HepG2 (cell line): ENCODE data around the gene FBXO11. TPM values are rescaled to one million over a fixed set of nuclear protein-coding genes. Genes with fewer than 3 reads are reported as not detected.
A peak's percentile ranks its signal among the peaks of the same experiment; 100 is the strongest.

Source experiments
- GLI4 ChIP-seq: sonication (generic); formaldehyde crosslinking; IDR thresholded peaks from 2 replicates; pipeline ENCODE4 v1.5.1; 2020; ENCODE audit warnings: missing genetic modification reagents, mild to moderate bottlenecking, moderate library complexity, borderline replicate concordance
- HNRNPLL ChIP-seq: fragments of 200-400 bp; formaldehyde crosslinking; IDR thresholded peaks from 2 replicates; pipeline ENCODE4 v1.6.1; 2017; ENCODE audit warnings: mild to moderate bottlenecking, low read depth, low read length; ENCODE audit not compliant: poor library complexity, severe bottlenecking
- IKZF4 ChIP-seq: sonication (generic); formaldehyde crosslinking; IDR thresholded peaks from 2 replicates; pipeline ENCODE4 v1.5.1; 2020; ENCODE audit warnings: borderline replicate concordance, mild to moderate bottlenecking, low read depth, missing genetic modification reagents; ENCODE audit errors: not compliant biosample characterization
- KDM2A ChIP-seq: sonication (generic); formaldehyde crosslinking; IDR thresholded peaks from 2 replicates; pipeline ENCODE4 v1.4.0; 2020; ENCODE audit warnings: low read depth, missing genetic modification reagents, borderline replicate concordance
- KDM3A ChIP-seq: IDR thresholded peaks from 2 replicates; pipeline ENCODE4 v1.6.1; 2018; ENCODE audit warnings: low read depth, missing compliant biosample characterization
- KDM4B ChIP-seq: sonication (generic); formaldehyde crosslinking; IDR thresholded peaks from 2 replicates; pipeline ENCODE4 v1.4.0; 2020; ENCODE audit warnings: missing genetic modification reagents
- NFKBIZ ChIP-seq: IDR thresholded peaks from 2 replicates; pipeline ENCODE4 v1.6.1; 2018; ENCODE audit warnings: missing genetic modification reagents, missing compliant biosample characterization
- TARDBP ChIP-seq: sonication (generic); formaldehyde crosslinking; IDR thresholded peaks from 2 replicates; pipeline ENCODE4 v1.8.0; 2022; ENCODE audit warnings: mild to moderate bottlenecking, missing genetic modification reagents
- TRIM24 ChIP-seq: sonication (generic); formaldehyde crosslinking; IDR thresholded peaks from 2 replicates; pipeline ENCODE4 v1.8.0; 2022; ENCODE audit warnings: mild to moderate bottlenecking, missing genetic modification reagents
- ZBTB20 ChIP-seq: sonication (generic); formaldehyde crosslinking; IDR thresholded peaks from 2 replicates; pipeline ENCODE4 v1.8.1; 2023; ENCODE audit warnings: missing genetic modification reagents, low read depth, mild to moderate bottlenecking, borderline replicate concordance
- ZBTB40 ChIP-seq, 2 experiments: fragments of 450-650 bp in 1 of 2; sonication (generic) in 1 of 2; formaldehyde crosslinking in 1 of 2; IDR thresholded peaks; 2 replicates each; pipeline versions ENCODE4 v1.6.1 to v1.8.0; 2016 to 2022; ENCODE audit warnings: antibody characterized with exemption in 1 of 2, mild to moderate bottlenecking in 1 of 2, missing genetic modification reagents in 1 of 2
- ZNF274 ChIP-seq: sonication (generic); formaldehyde crosslinking; IDR thresholded peaks from 2 replicates; pipeline ENCODE4 v1.5.1; 2020; ENCODE audit warnings: mild to moderate bottlenecking, missing genetic modification reagents
- ZNF616 ChIP-seq: sonication (generic); formaldehyde crosslinking; IDR thresholded peaks from 2 replicates; pipeline ENCODE4 v1.5.0; 2020; ENCODE audit warnings: low read depth, mild to moderate bottlenecking, missing genetic modification reagents
- ZNF674 ChIP-seq: sonication (generic); formaldehyde crosslinking; IDR thresholded peaks from 2 replicates; pipeline ENCODE4 v1.5.0; 2020; ENCODE audit warnings: low read depth, mild to moderate bottlenecking, missing genetic modification reagents
- ZNF75D ChIP-seq: sonication (generic); formaldehyde crosslinking; IDR thresholded peaks from 2 replicates; pipeline ENCODE4 v1.8.1; 2023; ENCODE audit warnings: missing genetic modification reagents, mild to moderate bottlenecking, borderline replicate concordance
- polyA plus RNA-seq, 8 experiments: library from polyadenylated mRNA; depleted of rRNA in 3 of 8; stranded (reverse) in 7 of 8; unstranded in 1 of 8; fragments of >200 nt; fragmentation: Illumina TruSeq in 4 of 8; extraction: Trizol in 4 of 8; gene quantifications; 2 replicates each; pipeline versions ENCODE4 v1.2.1 to v1.2.3, GENCODE V29; 2011 to 2016; ENCODE audit warnings: low read depth in 4 of 8, missing spikeins in 1 of 8, mixed read lengths in 1 of 8; ENCODE audit not compliant: insufficient read depth in 1 of 8
- total RNA-seq, 5 experiments: library from RNA; depleted of rRNA; stranded (reverse); fragments of >200 nt; fragmentation: Illumina TruSeq; extraction: Trizol; gene quantifications; 2 replicates each; pipeline ENCODE4 v1.2.3, GENCODE V29; 2016; ENCODE audit warnings: low read depth in 1 of 5

Gene FBXO11
- total and polyA plus RNA-seq, 2 of the 13 experiments (the other 11 are each of a cell fraction or from before 2014, with no cell fraction given), result 27.9 to 47.6 TPM

GRCh38 chr2:47905386-47906156, 727 bp downstream of the FBXO11 start (continued):
- no peak for TF ChIP-seq ZBTB40 (IDR thresholded peaks at IDR 0.05)
- 0 out of 2 replicates have a peak, but pooled peaks have one; percentile 55 for TF ChIP-seq ZBTB40 (CRISPR knock-in tag; IDR thresholded peaks at IDR 0.05)
- no peak for TF ChIP-seq NFKBIZ (CRISPR knock-in tag)
- TF ChIP-seq IKZF4 (CRISPR knock-in tag), result peak; percentile 3
- TF ChIP-seq HNRNPLL, result no peak
- TF ChIP-seq ZBTB20 (CRISPR knock-in tag), result 0 out of 2 replicates have a peak, but pooled peaks have one; percentile 40
- no peak for TF ChIP-seq ZNF274 (CRISPR knock-in tag)
- TF ChIP-seq GLI4 (CRISPR knock-in tag), result no peak
- 0 out of 2 replicates have a peak, but pooled peaks have one; percentile 55 for TF ChIP-seq ZNF674 (CRISPR knock-in tag)
- peak; percentile 63; the same call in 1 of the 2 replicates for TF ChIP-seq KDM2A (CRISPR knock-in tag)
- no peak for TF ChIP-seq KDM3A (CRISPR knock-in tag)
- TF ChIP-seq TRIM24 (CRISPR knock-in tag), result no peak
- no peak for TF ChIP-seq TARDBP (CRISPR knock-in tag)
- no peak for TF ChIP-seq ZNF616 (CRISPR knock-in tag)
- no peak for TF ChIP-seq ZNF75D (CRISPR knock-in tag)
- TF ChIP-seq KDM4B (CRISPR knock-in tag), result no peak
